GM23338 (cell line): Measurements from ENCODE around the gene RNF157. TPM values are rescaled to one million over a fixed set of nuclear protein-coding genes. Genes with fewer than 3 reads are reported as not detected.

Experiments
- ATAC-seq: fragments of 200-7000 bp; cut with Tn5 transposase; 3 replicates; pipeline ENCODE4 v1.9.1; 2020
- DNase-seq: peaks from one replicate; pipeline ENCODE4 v3.0.0-alpha.2; 2015; ENCODE audit warnings: low spot score
- H2AFZ ChIP-seq: fragments of 200-600 bp; sonication (generic); 2 replicates; pipeline ENCODE4 v1.8.0; 2016; ENCODE audit warnings: antibody characterized with exemption, mild to moderate bottlenecking, moderate library complexity
- H3F3A ChIP-seq: fragments of 200-600 bp; sonication (generic); replicated peaks from 2 replicates; pipeline ENCODE4 v1.8.0; 2017; ENCODE audit warnings: antibody characterized with exemption, mixed run types, low read depth
- H3K27ac ChIP-seq: fragments of 200-600 bp; sonication (generic); 2 replicates; pipeline ENCODE4 v1.6.1; 2016; ENCODE audit warnings: low read depth
- H3K27me3 ChIP-seq: fragments of 200-600 bp; sonication (generic); 2 replicates; pipeline ENCODE4 v1.8.0; 2016; ENCODE audit warnings: mild to moderate bottlenecking, mixed run types, moderate library complexity; ENCODE audit not compliant: insufficient read depth
- H3K36me3 ChIP-seq: fragments of 200-600 bp; sonication (generic); 2 replicates; pipeline ENCODE4 v1.8.0; 2016; ENCODE audit warnings: mild to moderate bottlenecking; ENCODE audit not compliant: insufficient read depth
- H3K4me1 ChIP-seq: fragments of 200-600 bp; sonication (generic); 2 replicates; pipeline ENCODE4 v1.8.0; 2016; ENCODE audit warnings: mild to moderate bottlenecking, moderate library complexity; ENCODE audit not compliant: insufficient read depth
- H3K4me2 ChIP-seq: fragments of 200-600 bp; sonication (generic); 2 replicates; pipeline ENCODE4 v1.7.1; 2017; ENCODE audit warnings: mixed run types
- H3K4me3 ChIP-seq: fragments of 200-600 bp; sonication (generic); 2 replicates; pipeline ENCODE4 v1.6.1; 2016; ENCODE audit warnings: mixed run types
- H3K79me2 ChIP-seq: fragments of 200-600 bp; sonication (generic); replicated peaks from 2 replicates; pipeline ENCODE4 v1.8.0; 2017; ENCODE audit warnings: mild to moderate bottlenecking; ENCODE audit not compliant: insufficient read depth
- H3K9me2 ChIP-seq: fragments of 200-600 bp; sonication (generic); 2 replicates; pipeline ENCODE4 v1.8.0; 2017; ENCODE audit not compliant: insufficient read depth
- H4K20me1 ChIP-seq: fragments of 200-600 bp; sonication (generic); replicated peaks from 2 replicates; pipeline ENCODE4 v1.8.0; 2017; ENCODE audit warnings: mild to moderate bottlenecking; ENCODE audit not compliant: insufficient read depth
- H3K27ac Mint-ChIP-seq: 2 replicates; pipeline ENCODE4 v1.8.0; 2020; ENCODE audit warnings: inconsistent platforms, mild to moderate bottlenecking, moderate library complexity, mixed read lengths
- H3K27me3 Mint-ChIP-seq: 3 replicates; pipeline ENCODE4 v1.8.0; 2022; ENCODE audit warnings: low read depth, mild to moderate bottlenecking, moderate library complexity, mixed read lengths, inconsistent platforms; ENCODE audit not compliant: insufficient read depth, poor library complexity
- H3K36me3 Mint-ChIP-seq: 3 replicates; pipeline ENCODE4 v1.8.0; 2021; ENCODE audit warnings: low read depth, mild to moderate bottlenecking, inconsistent platforms, moderate library complexity, mixed read lengths
- H3K4me1 Mint-ChIP-seq: 3 replicates; pipeline ENCODE4 v1.8.0; 2020; ENCODE audit warnings: mild to moderate bottlenecking, inconsistent platforms, mixed read lengths
- H3K4me3 Mint-ChIP-seq: 3 replicates; pipeline ENCODE4 v1.8.0; 2021; ENCODE audit warnings: moderate library complexity, mild to moderate bottlenecking, inconsistent platforms, mixed read lengths
- H3K9me3 Mint-ChIP-seq: 3 replicates; pipeline ENCODE4 v1.8.0; 2020; ENCODE audit warnings: moderate library complexity, mild to moderate bottlenecking, inconsistent platforms, mixed read lengths
- CREB1 ChIP-seq: fragments of 250-450 bp; sonication (Bioruptor Pico); IDR thresholded peaks from 2 replicates; pipeline ENCODE4 v1.5.0; 2020; ENCODE audit warnings: low read depth, mild to moderate bottlenecking, moderate library complexity
- CTCF ChIP-seq, 2 experiments: fragments of 200-600 bp in 1 of 2; sonication (generic) in 1 of 2; conservative IDR thresholded peaks; 2 replicates each; pipeline versions ENCODE4 v1.5.1 to v1.6.1; 2016 to 2017; ENCODE audit warnings: antibody characterized with exemption in 2 of 2, low read depth in 2 of 2, mild to moderate bottlenecking in 2 of 2, moderate library complexity in 1 of 2
- ETS1 ChIP-seq: IDR thresholded peaks from 2 replicates; pipeline ENCODE4 v1.6.1; 2016; ENCODE audit warnings: antibody characterized with exemption
- EZH2 ChIP-seq: fragments of 200-600 bp; sonication (generic); IDR thresholded peaks from one replicate; pipeline ENCODE4 v1.8.0; 2017; ENCODE audit warnings: antibody characterized with exemption, mild to moderate bottlenecking, low read depth; ENCODE audit not compliant: unreplicated experiment
- EZH2phosphoT487 ChIP-seq: fragments of 200-600 bp; sonication (generic); IDR thresholded peaks from one replicate; pipeline ENCODE4 v1.8.1; 2018; ENCODE audit warnings: antibody characterized with exemption; ENCODE audit not compliant: unreplicated experiment
- NANOG ChIP-seq: IDR thresholded peaks from 2 replicates; pipeline ENCODE4 v1.6.1; 2016; ENCODE audit warnings: antibody characterized with exemption, borderline replicate concordance
- POLR2AphosphoS5 ChIP-seq: IDR thresholded peaks from 2 replicates; pipeline ENCODE4 v1.6.1; 2016; ENCODE audit warnings: antibody characterized with exemption, low read depth
- REST ChIP-seq: IDR thresholded peaks from one replicate; pipeline ENCODE4 v1.6.1; 2018; ENCODE audit warnings: antibody characterized with exemption; ENCODE audit not compliant: unreplicated experiment
- ZNF114 ChIP-seq: fragments of 250-450 bp; sonication (Bioruptor Pico); IDR thresholded peaks from 2 replicates; pipeline ENCODE4 v1.5.0; 2020; ENCODE audit warnings: mild to moderate bottlenecking, moderate library complexity
- polyA plus RNA-seq: library from polyadenylated mRNA; unstranded; fragments of >200 nt; fragmentation: Nextera tagmentation; extraction: Ambion mirVana; gene quantifications from 2 replicates; pipeline ENCODE4 v1.2.1, GENCODE V29; 2016
- total RNA-seq: library from RNA; depleted of rRNA; stranded (reverse); fragments of >200 nt; shearing (Covaris generic); gene quantifications from 2 replicates; pipeline ENCODE4 v1.2.3, GENCODE V29; 2014

Gene RNF157
- total and polyA plus RNA-seq, 2 experiments from 2014 or later: 7.8 to 11.7 TPM

- no peak for ATAC-seq
- peaks cover 3% of the 10 kb centered on the region for H3K27me3 Mint-ChIP-seq
- H3K27ac Mint-ChIP-seq: no peak overlapping the region
These were observed 78.5 kb downstream of the RNF157 start for GRCh38 chr17:76161619-76162266.

GRCh38 chr17:76160896-76161528 lies 79.3 kb downstream of the RNF157 start:
- ATAC-seq (no peak), DNase-seq (no peak)
- Mint-ChIP-seq H3K9me3 (no peaks in the 10 kb centered on the region), H3K36me3 (peaks cover 3% of the 10 kb centered on the region; the same call in 1 of the 3 replicates), H3K27ac (no peak overlapping the region), H3K4me3 (no peak overlapping the region), H3K4me1 (peaks cover 32% of the 10 kb centered on the region), H3K27me3 (peaks cover 3% of the 10 kb centered on the region)
- Histone ChIP-seq H3K9me2 (no peaks in the 10 kb centered on the region), H3K27ac (no peak overlapping the region), H3K4me1 (peaks cover 14% of the 10 kb centered on the region), H2AFZ (no peak overlapping the region), H3F3A (peaks cover 5% of the 10 kb centered on the region; the same call in 1 of the 2 replicates), H3K4me2 (no peak overlapping the region), H3K79me2 (no peaks in the 10 kb centered on the region), H4K20me1 (no peaks in the 10 kb centered on the region), H3K36me3 (no peaks in the 10 kb centered on the region), H3K27me3 (no peaks in the 10 kb centered on the region), H3K4me3 (no peak overlapping the region)
- no peak for TF ChIP-seq CREB1 (CRISPR knock-in tag)
- TF ChIP-seq CTCF (conservative IDR thresholded peaks at IDR 0.05; ENCODE audit: low read depth in 2 of 2): no peak
- no peak for TF ChIP-seq REST
- no peak for TF ChIP-seq EZH2
- TF ChIP-seq ETS1: no peak
- TF ChIP-seq EZH2phosphoT487: no peak
- no peak for TF ChIP-seq NANOG
- TF ChIP-seq POLR2AphosphoS5: no peak
- no peak for TF ChIP-seq ZNF114

More at GRCh38 chr17:76161619-76162266, 78.5 kb downstream of the RNF157 start:
- peaks cover 3% of the 10 kb centered on the region; the same call in 1 of the 3 replicates for H3K36me3 Mint-ChIP-seq
- no peak overlapping the region for H2AFZ ChIP-seq
- no peak for DNase-seq
- H3K9me3 Mint-ChIP-seq: no peaks in the 10 kb centered on the region
- no peaks in the 10 kb centered on the region for H3K79me2 ChIP-seq
- H3F3A ChIP-seq: peaks cover 8% of the 10 kb centered on the region; the same call in 1 of the 2 replicates
- H3K4me1 ChIP-seq: peaks cover 14% of the 10 kb centered on the region
- no peaks in the 10 kb centered on the region for H3K36me3 ChIP-seq
- peaks cover 25% of the 10 kb centered on the region for H3K4me1 Mint-ChIP-seq
- no peaks in the 10 kb centered on the region for H4K20me1 ChIP-seq
- H3K4me3 Mint-ChIP-seq: no peak overlapping the region
- no peaks in the 10 kb centered on the region for H3K27me3 ChIP-seq
- no peak overlapping the region for H3K4me3 ChIP-seq
- H3K9me2 ChIP-seq: no peaks in the 10 kb centered on the region
- H3K4me2 ChIP-seq: no peak overlapping the region
- H3K27ac ChIP-seq: no peak overlapping the region
- TF ChIP-seq CREB1 (CRISPR knock-in tag): no peak
